HG03045 (cell line): Measurements from ENCODE around the gene BHMT2.

Experiments used
- ATAC-seq: cut with Tn5 transposase; IDR thresholded peaks from one replicate; pipeline ENCODE4 v1.9.1; 2021; ENCODE audit warnings: mild to moderate bottlenecking, moderate library complexity; ENCODE audit not compliant: unreplicated experiment

BHMT2 gene

DNA sequence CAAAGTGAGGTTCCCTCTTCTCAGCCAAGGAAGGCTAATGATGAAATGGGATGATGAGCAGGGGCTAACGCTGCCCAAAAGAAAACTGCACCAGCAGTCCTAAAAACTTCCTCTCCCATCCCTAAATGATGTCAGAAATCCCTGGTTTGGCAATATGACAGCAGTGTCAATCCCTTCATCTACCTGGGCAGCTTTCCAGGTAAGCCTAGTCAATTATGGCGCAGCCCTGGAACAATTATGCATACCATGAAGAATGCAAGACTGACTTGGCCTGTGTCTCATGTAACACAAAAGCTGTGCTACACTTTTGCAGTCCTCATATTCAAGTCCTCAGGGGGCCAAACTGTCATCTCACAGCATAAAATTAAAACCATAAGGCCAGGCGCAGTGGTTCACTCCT, 7.1 kb upstream of the BHMT2 start:
- ATAC-seq: no peak

GRCh38 chr5:79070350-79070667, 742 bp downstream of the BHMT2 start:
- ATAC-seq: no peak

DNA sequence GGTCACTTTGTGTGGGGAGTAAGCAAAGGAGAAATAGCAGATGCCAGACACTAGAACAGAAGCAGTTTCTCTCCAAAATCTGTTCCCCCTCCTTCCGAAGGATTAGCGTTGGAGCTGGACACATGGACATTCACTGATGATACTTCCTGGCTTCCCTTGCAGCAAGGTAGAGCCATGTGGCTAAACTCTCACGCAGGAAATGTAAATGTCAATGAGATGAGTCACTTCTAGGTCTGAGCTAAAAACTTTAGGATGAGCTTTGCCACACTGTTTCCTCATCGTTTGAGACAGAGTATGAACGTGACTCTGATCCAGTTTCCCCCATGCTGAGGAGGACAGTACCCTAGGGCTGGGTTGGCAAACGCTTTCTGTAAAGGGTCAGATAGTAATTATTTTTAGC, 5.1 kb downstream of the BHMT2 start:
- no peak for ATAC-seq

DNA sequence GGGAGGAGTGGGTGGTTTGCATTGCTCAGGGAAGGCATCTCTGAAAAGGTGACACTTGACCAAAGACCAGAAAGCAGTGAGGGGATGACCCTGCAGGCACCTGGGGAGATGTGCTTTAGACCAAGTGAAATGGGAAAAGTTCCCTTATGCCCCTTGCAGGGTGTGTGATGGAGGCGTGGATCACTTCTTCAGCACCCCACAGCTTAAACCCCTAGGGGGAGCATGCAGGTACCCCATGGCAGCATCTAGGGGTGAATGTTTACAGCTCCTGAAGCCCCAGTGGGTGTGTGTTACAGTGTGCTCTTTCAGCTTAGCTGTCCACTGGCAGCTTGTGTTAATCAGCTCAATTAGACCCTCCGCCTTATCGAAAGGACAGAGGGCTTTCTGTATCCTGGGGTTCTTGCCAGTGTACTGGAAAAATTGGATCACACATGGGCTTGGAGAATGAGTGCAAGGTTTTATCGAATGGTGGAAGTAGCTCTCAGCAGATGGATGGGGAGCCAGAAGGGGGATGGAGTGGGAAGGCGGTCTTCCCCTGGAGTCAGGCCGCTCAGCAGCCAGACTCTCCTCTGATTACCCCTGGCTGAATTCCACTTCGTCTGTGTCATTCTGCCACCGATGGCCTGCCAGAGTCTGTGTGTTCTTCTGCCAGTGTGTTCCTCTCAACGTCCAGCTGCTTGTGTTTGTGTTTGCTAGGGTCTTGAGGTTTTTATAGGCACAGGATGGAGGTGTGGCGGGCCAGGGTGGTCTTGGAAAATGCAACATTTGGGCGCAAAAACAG, 6.3 kb downstream of the BHMT2 start:
- ATAC-seq: no peak

DNA sequence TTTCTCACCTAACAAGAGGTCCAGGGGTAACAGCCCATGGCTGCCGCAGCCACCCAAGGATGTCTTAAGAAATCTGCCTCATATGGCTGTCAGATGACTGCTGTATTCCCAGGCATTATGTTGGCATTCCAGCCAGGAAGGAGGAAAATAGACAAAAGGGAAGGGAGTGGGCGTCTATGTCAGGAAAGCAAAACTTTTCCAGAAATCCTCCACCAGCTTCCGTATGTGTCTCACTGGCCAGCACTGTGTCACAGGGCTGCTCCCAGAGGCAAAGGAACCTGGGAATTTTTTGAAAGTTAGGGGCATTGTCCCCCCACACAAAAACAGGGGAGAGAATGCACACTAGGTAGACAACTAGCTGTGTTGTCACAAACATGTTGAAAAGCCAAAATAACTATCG, 7.3 kb downstream of the BHMT2 start:
- ATAC-seq: no peak

GRCh38 chr5:79077680-79078365, 8.3 kb downstream of the BHMT2 start:
- no peak for ATAC-seq

DNA sequence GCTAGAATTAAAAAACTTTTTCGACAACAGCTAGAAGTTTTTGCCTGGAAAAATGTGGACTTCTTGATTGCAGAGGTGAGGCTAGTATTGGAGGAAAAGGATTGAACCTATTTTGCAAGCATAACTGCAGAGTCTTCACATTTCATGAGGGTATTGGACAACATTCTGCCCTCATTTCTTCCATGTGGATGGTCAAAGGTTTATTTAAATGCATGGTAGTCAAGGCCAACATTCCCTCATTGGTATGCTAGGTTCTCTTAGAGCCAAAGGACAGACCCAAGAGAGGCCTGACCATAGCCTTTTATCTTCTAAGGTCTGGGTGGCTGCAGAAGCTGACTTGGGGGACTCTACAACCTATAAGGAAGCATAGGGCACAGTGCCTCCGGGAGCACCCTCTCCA, 11.2 kb downstream of the BHMT2 start:
- no peak for ATAC-seq

- ATAC-seq: no peak
These were observed 12.2 kb downstream of the BHMT2 start for GRCh38 chr5:79081779-79082178.

DNA sequence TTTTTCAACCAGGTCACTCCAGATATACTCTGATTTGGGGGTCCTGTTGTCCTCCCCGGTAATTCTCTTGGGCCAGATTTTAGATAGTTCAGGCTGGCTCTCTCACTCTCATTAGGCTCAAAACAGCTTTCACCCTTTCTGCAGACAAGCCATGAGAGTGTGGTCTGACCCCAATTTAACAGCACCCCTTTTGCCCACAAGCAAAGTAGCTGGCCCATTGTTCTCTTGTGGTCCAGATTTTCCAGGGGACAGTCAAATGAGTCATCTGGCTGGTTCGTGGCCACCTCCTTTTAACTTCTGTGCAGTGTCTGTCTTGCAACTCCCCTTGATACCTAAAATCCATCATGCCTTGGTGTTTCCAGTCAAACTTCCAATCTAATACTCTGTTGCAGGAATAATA, 16.5 kb downstream of the BHMT2 start:
- no peak for ATAC-seq

DNA sequence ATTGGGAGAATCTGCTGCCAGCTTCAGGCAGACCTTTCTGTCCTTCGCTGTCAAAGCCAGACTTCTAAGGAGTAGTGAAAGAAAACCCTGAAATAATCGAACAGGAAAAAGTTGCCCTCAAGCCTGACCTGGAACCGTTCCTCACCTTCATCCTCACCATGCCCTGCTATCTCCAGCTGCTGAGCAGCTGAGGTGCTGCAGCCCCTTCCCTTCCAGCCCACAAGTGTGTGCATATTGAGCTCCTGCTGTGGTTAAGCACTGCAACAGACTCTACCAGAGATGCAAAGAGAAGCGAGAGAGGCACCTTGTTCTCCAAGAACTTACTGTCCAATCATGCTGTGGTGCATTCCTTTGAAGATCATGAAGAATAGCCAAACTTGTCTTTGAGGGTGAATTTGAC, 18.9 kb downstream of the BHMT2 start:
- no peak for ATAC-seq

GRCh38 chr5:79091064-79091463, 21.5 kb downstream of the BHMT2 start:
- ATAC-seq: no peak

DNA sequence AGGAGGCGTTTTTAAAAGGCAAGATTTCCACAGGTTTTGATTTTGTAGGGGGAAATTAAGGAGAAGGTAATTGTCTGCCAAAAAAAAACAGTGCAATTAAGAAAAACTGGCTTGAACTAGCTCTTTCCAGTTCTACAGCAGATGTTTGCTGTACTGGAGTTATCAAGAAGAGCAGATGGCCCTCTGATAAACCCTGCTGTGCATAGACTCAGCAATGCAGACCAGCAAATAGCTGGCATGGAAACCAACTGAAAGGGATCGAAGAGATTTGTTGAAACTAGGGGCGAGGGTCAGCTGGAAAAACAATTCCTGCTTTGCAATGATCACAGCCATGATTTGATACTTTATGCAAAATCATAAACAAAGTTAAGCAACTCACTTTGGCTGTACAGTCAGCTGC, 24.2 kb downstream of the BHMT2 start:
- no peak for ATAC-seq

DNA sequence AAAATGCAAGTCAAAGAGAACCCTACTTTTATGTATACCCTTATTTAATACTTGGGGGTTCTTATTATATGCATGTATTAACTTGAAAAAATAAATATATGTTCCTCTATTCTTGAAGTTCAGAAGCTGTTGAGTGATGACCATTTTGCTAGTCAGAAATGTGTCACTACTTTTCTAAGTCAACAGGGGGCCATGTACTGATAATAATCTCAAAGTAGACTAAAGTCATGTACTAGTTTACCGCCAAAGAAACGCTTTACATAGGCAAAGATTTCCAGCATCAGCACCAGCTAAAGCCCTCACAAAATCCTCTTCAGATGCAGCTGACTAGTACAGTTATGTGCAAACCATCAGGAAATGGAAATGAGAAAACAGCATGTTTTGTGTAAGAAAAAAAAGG, 36.3 kb downstream of the BHMT2 start:
- ATAC-seq: no peak

GRCh38 chr5:79107020-79107796, 37.6 kb downstream of the BHMT2 start:
- ATAC-seq: no peak

DNA sequence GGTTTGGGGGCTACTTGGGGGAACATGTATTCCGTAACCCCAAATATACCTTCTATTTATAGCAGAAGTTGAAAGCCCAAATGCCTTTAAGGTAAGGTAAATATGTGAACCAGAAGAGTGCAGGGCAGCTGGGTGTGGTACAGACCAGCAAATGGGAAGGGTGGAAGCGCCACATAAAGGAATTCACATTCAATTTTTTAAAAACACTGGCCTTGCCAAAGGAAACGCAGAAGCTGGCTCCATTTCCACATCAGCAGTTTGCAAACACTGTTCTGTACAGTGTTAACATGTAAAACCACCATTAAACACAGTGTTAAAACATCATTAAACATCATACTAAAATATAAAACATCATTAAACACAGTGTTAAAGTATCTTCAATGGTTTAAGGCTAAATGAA, 38.5 kb downstream of the BHMT2 start:
- no peak for ATAC-seq

DNA sequence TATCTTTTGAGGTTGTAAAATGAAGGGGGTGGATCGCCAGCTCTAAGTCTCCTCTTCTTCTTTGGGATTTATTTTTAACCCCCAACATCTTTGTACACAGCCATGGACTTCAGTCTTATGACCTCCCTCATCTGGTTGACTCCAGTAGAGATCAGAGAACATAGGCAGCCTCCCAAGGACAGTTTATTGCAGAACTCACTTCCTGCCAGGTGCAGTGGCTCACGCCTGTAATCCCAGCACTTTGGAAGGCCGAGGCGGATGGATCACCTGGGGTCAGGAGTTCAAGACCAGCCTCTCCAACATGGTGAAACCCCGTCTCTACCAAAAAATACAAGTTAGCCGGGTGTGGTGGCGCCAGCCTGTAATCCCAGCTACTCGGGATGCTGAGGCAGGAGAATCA, 39.2 kb downstream of the BHMT2 start:
- no peak for ATAC-seq

GRCh38 chr5:79109527-79110492, 40.2 kb downstream of the BHMT2 start:
- no peak for ATAC-seq

GRCh38 chr5:79111387-79111959, 41.9 kb downstream of the BHMT2 start, which contains the start of gene BHMT:
BHMT (plus strand) TSS chr5:79111809; CDS start chr5:79111886, 77 bp downstream.
- no peak for ATAC-seq

DNA sequence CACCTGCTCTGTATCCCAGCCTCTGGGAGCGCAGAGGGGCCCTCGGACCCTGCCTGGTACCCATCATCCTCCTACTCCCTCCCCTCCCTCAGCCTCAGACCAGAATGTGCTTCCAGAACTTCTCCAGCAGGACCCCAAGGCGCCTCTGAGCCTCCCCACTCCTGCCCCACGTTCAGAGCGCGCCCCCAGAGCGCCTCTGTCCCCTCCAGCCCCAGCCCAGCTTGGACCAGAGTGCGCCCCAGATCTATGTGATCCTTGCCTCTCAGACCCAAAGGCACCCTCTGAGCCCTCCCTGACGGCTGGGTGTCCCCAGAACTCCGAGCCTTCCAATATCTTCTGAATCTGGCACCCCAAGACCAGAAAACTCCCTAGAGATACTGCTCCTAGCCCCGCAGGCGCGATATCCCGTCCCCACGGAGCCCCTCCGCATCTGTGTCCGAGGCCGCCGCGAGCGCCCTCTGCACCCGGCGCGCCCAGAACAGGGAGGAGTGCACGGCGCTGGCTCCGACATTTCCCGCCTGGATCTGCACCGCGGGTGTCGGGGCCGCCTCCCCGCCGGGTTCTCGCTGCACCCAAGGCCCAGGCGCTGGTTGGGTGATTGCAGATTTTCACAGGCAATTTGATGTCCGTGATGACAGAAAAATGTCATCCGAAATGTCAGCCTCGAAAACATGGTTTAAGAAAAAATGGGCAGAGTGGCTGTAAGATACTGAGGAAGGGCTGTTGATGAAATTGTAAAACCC, 42.6 kb downstream of the BHMT2 start:
- no peak for ATAC-seq

DNA sequence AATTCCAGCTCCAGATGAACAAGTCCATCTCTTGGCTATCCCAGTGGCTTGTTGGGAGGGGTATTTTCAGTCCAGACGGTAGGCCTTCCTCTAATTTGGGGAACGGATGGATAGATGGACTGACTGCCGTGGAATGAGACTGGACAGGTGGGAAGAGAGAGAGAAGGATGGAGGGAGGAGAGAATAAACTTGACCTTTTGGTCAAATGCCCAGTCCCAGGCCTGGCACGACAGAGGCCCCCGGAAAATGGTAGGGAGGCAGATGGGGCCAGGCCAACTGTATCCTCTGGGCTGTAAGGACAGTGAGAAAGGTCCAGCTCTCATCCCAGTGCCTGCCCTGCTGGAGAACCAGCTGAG, 43.1 kb downstream of the BHMT2 start:
- no peak for ATAC-seq
